ENCODE measurements around the gene TRAF7. TPM values are rescaled to one million over a fixed set of nuclear protein-coding genes. Genes with fewer than 3 reads are reported as not detected.

TRAF7 gene
- total RNA-seq, 1 donor, result 64.3 TPM

GRCh38 chr16:2213817-2214718, 58.5 kb downstream of the TRAF7 start:
- no peak for TF ChIP-seq CTCF (IDR thresholded peaks at IDR 0.05; ENCODE audit: insufficient read depth, low read length)
- H3K4me3 ChIP-seq (ENCODE audit: low read depth, low read length), result peak overlapping the region; percentile 74
- no peak for DNase-seq (ENCODE audit: low read depth)

GRCh38 chr16:2214719-2214968, 59.1 kb downstream of the TRAF7 start, which contains the start of gene PGP:
PGP (minus strand) TSS chr16:2214840; CDS start chr16:2214777, 63 bp downstream.
- DNase-seq (ENCODE audit: low read depth), result no peak
- H3K4me3 ChIP-seq (ENCODE audit: low read depth, low read length), result peak within 1 kb of the TSS; percentile 80
- TF ChIP-seq CTCF (IDR thresholded peaks at IDR 0.05; ENCODE audit: insufficient read depth, low read length), result no peak

GRCh38 chr16:2216330-2216729, 60.7 kb downstream of the TRAF7 start:
- TF ChIP-seq CTCF (IDR thresholded peaks at IDR 0.05; ENCODE audit: insufficient read depth, low read length), result no peak
- H3K4me3 ChIP-seq (ENCODE audit: low read depth, low read length), result no peak overlapping the region
- DNase-seq (ENCODE audit: low read depth), result no peak

- TF ChIP-seq CTCF (IDR thresholded peaks at IDR 0.05; ENCODE audit: insufficient read depth, low read length), result no peak
- DNase-seq (ENCODE audit: low read depth), result peak; percentile 99
Measured at GRCh38 chr16:2223221-2223941, 67.8 kb downstream of the TRAF7 start, which contains the start of gene E4F1. E4F1 (plus strand) TSS chr16:2223591; CDS start chr16:2223614, 23 bp downstream.

GRCh38 chr16:2223942-2224486, 68.4 kb downstream of the TRAF7 start:
- peak overlapping the region; percentile 90 for H3K4me3 ChIP-seq (ENCODE audit: low read depth, low read length)
- peak; percentile 30 for TF ChIP-seq CTCF (IDR thresholded peaks at IDR 0.05; ENCODE audit: insufficient read depth, low read length)
- peak; percentile 59 for DNase-seq (ENCODE audit: low read depth)

More at GRCh38 chr16:2223221-2223941, 67.8 kb downstream of the TRAF7 start, which contains the start of gene E4F1:
- H3K4me3 ChIP-seq (ENCODE audit: low read depth, low read length), result peak within 1 kb of the TSS; percentile 90

GRCh38 chr16:2226245-2226793, 70.7 kb downstream of the TRAF7 start:
- TF ChIP-seq CTCF (IDR thresholded peaks at IDR 0.05; ENCODE audit: insufficient read depth, low read length), result no peak
- H3K4me3 ChIP-seq (ENCODE audit: low read depth, low read length), result no peak overlapping the region
- DNase-seq (ENCODE audit: low read depth), result no peak
